Nephron progenitor cell (in vitro differentiated cells): Measurements from ENCODE around the gene NUP93.

Experiments
- DNase-seq: peaks from one replicate; pipeline ENCODE4 v3.0.0; 2021
- H3K27ac Mint-ChIP-seq: 2 replicates; pipeline ENCODE4 v1.8.0; 2021; ENCODE audit warnings: mild to moderate bottlenecking, moderate library complexity, mixed read lengths
- H3K27me3 Mint-ChIP-seq: 2 replicates; pipeline ENCODE4 v1.8.0; 2021; ENCODE audit warnings: mild to moderate bottlenecking, low read depth, mixed read lengths; ENCODE audit not compliant: poor library complexity
- H3K36me3 Mint-ChIP-seq: 2 replicates; pipeline ENCODE4 v1.8.0; 2021; ENCODE audit warnings: low read depth, mixed read lengths
- H3K4me1 Mint-ChIP-seq: 2 replicates; pipeline ENCODE4 v1.8.0; 2021; ENCODE audit warnings: mixed read lengths
- H3K4me3 Mint-ChIP-seq: 2 replicates; pipeline ENCODE4 v1.8.0; 2021; ENCODE audit warnings: mild to moderate bottlenecking, moderate library complexity, mixed read lengths
- H3K9me3 Mint-ChIP-seq: 2 replicates; pipeline ENCODE4 v1.8.0; 2021; ENCODE audit warnings: mild to moderate bottlenecking, moderate library complexity, mixed read lengths
- TF ChIP-seq, protein P1 (sequence below): fragments of 200-600 bp; sonication (generic); IDR thresholded peaks from 2 replicates; pipeline ENCODE4 v1.5.0; 2021; ENCODE audit warnings: antibody characterized with exemption

The NUP93 gene

DNA sequence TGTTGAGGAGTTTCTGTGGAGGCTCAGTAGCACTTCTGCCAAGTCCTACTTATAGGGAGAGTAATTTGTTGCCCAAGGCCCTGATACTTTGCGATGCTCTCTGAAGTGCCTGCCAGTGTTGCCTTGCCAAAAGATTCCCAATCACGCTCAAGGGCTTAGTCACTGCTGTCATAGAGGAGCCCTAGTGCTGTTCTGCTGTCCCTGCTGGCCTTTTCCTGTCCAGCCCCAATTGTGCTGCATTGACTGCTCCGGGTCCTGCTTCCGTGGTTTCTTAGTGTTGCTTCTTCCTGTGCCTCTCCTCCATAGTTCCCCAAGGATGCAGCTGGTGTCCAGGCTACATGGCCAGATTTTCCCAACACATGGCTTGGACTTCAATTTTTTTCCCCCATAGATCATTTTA lies 13.9 kb downstream of the NUP93 start:
- Mint-ChIP-seq H3K4me3 (no peak overlapping the region), H3K4me1 (peaks cover 35% of the 10 kb centered on the region), H3K9me3 (peaks cover 8% of the 10 kb centered on the region), H3K27me3 (no peaks in the 10 kb centered on the region), H3K27ac (no peak overlapping the region), H3K36me3 (peaks cover 16% of the 10 kb centered on the region)
- DNase-seq = no peak
- TF ChIP-seq, protein P1, sequence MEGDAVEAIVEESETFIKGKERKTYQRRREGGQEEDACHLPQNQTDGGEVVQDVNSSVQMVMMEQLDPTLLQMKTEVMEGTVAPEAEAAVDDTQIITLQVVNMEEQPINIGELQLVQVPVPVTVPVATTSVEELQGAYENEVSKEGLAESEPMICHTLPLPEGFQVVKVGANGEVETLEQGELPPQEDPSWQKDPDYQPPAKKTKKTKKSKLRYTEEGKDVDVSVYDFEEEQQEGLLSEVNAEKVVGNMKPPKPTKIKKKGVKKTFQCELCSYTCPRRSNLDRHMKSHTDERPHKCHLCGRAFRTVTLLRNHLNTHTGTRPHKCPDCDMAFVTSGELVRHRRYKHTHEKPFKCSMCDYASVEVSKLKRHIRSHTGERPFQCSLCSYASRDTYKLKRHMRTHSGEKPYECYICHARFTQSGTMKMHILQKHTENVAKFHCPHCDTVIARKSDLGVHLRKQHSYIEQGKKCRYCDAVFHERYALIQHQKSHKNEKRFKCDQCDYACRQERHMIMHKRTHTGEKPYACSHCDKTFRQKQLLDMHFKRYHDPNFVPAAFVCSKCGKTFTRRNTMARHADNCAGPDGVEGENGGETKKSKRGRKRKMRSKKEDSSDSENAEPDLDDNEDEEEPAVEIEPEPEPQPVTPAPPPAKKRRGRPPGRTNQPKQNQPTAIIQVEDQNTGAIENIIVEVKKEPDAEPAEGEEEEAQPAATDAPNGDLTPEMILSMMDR = no peak

DNA sequence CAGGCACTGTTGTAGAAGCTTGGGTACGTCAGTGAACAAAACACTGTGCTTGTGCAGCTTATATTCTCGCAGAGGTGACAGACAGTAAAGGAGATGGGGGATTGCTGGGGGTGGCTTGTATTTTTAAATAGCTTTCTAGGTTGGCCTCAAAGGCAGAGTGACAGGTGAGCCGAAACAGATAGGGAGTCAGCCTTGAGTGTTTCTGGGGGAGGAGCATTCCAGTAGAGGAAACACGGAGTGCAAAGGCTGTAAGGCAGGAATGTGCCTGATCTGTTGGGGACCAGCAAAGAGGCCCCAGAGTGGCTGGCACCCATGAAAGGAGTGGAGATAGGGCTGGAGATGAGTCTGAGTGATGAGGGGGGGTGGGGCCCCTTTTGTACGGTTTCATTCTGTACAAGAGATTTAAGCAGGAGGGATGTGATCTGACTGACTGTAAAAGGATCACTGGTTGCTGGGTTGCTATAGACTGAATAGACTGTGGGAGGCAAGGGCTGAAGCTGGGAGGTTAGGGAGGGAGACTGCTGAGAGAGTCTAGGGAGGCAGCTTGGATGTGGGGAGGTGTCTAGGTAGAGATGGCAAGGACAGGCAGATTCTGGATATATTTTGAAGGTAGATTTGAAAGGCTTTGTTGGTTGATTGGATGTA lies 15.2 kb downstream of the NUP93 start:
- Mint-ChIP-seq H3K9me3 (peaks cover 7% of the 10 kb centered on the region), H3K4me3 (no peak overlapping the region), H3K27me3 (no peaks in the 10 kb centered on the region), H3K36me3 (peaks cover 21% of the 10 kb centered on the region), H3K27ac (peak overlapping the region; percentile 8), H3K4me1 (peaks cover 35% of the 10 kb centered on the region)
- DNase-seq = no peak
- TF ChIP-seq, protein P1 = no peak

DNA sequence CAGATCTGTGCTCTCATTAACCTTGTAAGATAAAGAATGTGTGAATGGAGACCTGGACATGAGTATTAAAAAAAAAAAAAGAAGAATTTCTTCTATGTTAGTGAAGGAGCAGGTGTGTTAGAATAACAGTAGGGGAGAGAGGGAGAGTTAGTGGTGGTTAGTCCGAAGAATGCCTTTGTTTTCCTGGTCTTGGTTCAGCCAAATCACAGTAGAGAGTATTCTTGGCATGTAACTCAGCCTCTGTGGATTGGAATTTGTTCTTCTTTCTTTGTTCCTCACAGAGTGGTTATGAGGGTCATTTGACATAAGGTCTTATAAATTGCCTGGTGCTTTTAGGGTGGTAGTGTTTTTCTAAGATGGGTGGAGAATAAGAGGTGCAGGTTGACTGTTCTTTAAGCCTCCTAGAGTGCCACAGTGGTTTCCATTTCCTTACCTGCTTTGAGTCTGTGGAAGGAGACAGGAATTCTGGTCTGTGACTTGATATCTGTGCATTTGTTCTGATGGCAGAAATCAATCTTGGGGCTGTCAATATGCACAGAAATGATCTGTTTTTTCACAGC lies 17.6 kb downstream of the NUP93 start:
- H3K4me1 Mint-ChIP-seq = peaks cover 35% of the 10 kb centered on the region

DNA sequence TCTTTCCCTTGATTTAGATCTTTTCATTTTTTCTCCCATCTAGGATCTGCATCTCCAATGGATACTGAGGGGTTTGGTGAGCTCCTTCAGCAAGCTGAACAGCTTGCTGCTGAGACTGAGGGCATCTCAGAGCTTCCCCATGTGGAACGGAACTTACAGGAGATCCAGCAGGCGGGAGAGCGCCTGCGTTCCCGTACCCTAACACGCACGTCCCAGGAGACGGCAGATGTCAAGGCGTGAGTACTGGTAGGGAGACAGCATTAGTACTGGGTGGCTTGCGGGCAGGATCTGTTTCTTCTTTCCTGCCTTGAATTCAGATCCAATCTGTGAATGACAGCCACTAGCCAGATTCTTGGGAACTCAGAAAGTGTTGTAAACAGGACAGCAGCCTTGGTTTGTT lies 18.3 kb downstream of the NUP93 start:
- Mint-ChIP-seq H3K4me1 (peaks cover 35% of the 10 kb centered on the region), H3K9me3 (peaks cover 11% of the 10 kb centered on the region), H3K4me3 (no peak overlapping the region), H3K36me3 (peaks cover 25% of the 10 kb centered on the region), H3K27ac (peak overlapping the region; percentile 33), H3K27me3 (no peaks in the 10 kb centered on the region)
- DNase-seq = no peak
- TF ChIP-seq, protein P1 = no peak

More for the DNA sequence above, 17.6 kb downstream of the NUP93 start:
- Mint-ChIP-seq H3K4me3 (no peak overlapping the region), H3K27me3 (no peaks in the 10 kb centered on the region), H3K9me3 (peaks cover 5% of the 10 kb centered on the region), H3K36me3 (peaks cover 18% of the 10 kb centered on the region), H3K27ac (peak overlapping the region; percentile 13)
- TF ChIP-seq, protein P1 = no peak
- DNase-seq = no peak

- Mint-ChIP-seq H3K4me3 (no peak overlapping the region), H3K4me1 (peaks cover 34% of the 10 kb centered on the region), H3K27ac (peak overlapping the region; percentile 27), H3K27me3 (no peaks in the 10 kb centered on the region), H3K36me3 (peaks cover 31% of the 10 kb centered on the region), H3K9me3 (peaks cover 18% of the 10 kb centered on the region)
- no peak for DNase-seq
- TF ChIP-seq, protein P1 = no peak
Measured at GRCh38 chr16:56748826-56749225, 18.9 kb downstream of the NUP93 start.
